Retinal pigment epithelial cell (primary cell): ENCODE results near the gene PNKD.

Experiments used
- DNase-seq: peaks from one replicate; pipeline ENCODE4 v3.0.0-alpha.2; 2010; ENCODE audit warnings: low read depth
- H3K4me3 ChIP-seq: 2 replicates; pipeline ENCODE4 v1.5.1; 2011; ENCODE audit warnings: mild to moderate bottlenecking, low read length, control low read depth, moderate library complexity
- CTCF ChIP-seq: conservative IDR thresholded peaks from 2 replicates; pipeline ENCODE4 v1.5.1; 2011; ENCODE audit warnings: low read depth, low read length, control low read depth, inconsistent platforms

Gene PNKD

DNA sequence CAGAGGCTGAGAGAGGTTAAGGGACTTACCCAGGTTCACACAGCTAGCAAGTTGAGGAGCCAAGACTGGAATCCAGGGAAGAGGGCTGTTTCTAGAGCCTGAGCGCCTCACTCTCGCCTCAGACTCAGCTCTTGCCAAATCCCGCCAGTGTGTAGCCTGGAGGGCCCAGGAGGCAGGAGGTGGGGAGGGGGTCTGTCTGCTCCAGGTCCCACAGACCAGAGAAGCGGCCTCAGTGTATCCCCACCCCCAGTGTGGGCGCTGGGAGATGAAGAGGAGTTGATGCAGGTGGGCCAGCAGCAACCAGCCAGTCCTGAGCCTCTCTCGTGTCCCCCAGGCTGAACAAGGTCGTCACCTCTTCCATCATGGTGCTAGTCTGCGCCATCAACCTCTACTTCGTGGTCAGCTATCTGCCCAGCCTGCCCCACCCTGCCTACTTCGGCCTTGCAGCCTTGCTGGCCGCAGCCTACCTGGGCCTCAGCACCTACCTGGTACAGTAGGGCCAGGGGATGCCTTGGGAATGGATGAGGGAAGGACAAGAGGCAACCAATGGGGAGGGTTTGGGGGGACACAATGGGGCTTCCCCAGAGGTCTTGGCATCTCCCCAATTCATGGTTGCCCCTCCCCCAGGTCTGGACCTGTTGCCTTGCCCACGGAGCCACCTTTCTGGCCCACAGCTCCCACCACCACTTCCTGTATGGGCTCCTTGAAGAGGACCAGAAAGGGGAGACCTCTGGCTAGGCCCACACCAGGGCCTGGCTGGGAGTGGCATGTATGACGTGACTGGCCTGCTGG, 124.2 kb downstream of the PNKD start:
- no peak overlapping the region for H3K4me3 ChIP-seq
- no peak for DNase-seq
- no peak for TF ChIP-seq CTCF

DNA sequence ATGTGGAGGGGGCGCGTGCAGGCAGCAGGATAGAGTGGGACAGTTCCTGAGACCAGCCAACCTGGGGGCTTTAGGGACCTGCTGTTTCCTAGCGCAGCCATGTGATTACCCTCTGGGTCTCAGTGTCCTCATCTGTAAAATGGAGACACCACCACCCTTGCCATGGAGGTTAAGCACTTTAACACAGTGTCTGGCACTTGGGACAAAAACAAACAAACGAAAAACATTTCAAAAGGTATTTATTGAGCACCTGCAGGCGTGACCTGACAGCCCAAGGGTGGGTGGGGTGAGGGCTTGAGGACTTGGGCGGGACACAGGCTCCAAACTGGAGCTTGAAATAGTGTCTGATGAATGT, 124.7 kb downstream of the PNKD start:
- no peak for TF ChIP-seq CTCF
- no peak for DNase-seq
- no peak overlapping the region for H3K4me3 ChIP-seq

GRCh38 chr2:218395456-218395825, 125.1 kb downstream of the PNKD start:
- TF ChIP-seq CTCF = no peak
- no peak for DNase-seq
- H3K4me3 ChIP-seq = peak overlapping the region; percentile 45

GRCh38 chr2:218395826-218396687, 125.7 kb downstream of the PNKD start:
- TF ChIP-seq CTCF = peak; percentile 69
- H3K4me3 ChIP-seq = peak overlapping the region; percentile 78
- peak; percentile 91 for DNase-seq
